ENCODE results near the gene TTPAL.
A peak's percentile ranks its signal among the peaks of the same experiment; 100 is the strongest.

GRCh38 chr20:44480097-44480496, 4.4 kb downstream of the TTPAL start:
- TF ChIP-seq POLR2AphosphoS5 (IDR thresholded peaks at IDR 0.05), result peak in 1 of 3 donors; percentile 30
- no peak for TF ChIP-seq CTCF (IDR thresholded peaks at IDR 0.05 in 8 of 11, conservative IDR thresholded peaks at IDR 0.05 in 3 of 11)
- TF ChIP-seq POLR2A (IDR thresholded peaks at IDR 0.05), result no peak

Measured in spleen (tissue), 7 donors.